Hindlimb muscle (tissue), 1 donor: ENCODE results near the gene LACTB. TPM values are rescaled to one million over a fixed set of nuclear protein-coding genes. Genes with fewer than 3 reads are reported as not detected.
"Not testable (repeated sequence)": the region's sequence is repeated elsewhere in the genome, so short reads cannot be mapped to it uniquely, and the experiment has no call there.

Experiments
- DNase-seq: peaks from one replicate; pipeline ENCODE4 v3.0.0-alpha.2; 2013
- polyA plus RNA-seq: library from polyadenylated mRNA; unstranded; fragments of 120-200 nt; gene quantifications from one replicate; pipeline ENCODE4 v1.2.1, GENCODE V29; 2013; ENCODE audit not compliant: insufficient read length

Gene LACTB
- polyA plus RNA-seq, 1 donor: 15.2 TPM

DNA sequence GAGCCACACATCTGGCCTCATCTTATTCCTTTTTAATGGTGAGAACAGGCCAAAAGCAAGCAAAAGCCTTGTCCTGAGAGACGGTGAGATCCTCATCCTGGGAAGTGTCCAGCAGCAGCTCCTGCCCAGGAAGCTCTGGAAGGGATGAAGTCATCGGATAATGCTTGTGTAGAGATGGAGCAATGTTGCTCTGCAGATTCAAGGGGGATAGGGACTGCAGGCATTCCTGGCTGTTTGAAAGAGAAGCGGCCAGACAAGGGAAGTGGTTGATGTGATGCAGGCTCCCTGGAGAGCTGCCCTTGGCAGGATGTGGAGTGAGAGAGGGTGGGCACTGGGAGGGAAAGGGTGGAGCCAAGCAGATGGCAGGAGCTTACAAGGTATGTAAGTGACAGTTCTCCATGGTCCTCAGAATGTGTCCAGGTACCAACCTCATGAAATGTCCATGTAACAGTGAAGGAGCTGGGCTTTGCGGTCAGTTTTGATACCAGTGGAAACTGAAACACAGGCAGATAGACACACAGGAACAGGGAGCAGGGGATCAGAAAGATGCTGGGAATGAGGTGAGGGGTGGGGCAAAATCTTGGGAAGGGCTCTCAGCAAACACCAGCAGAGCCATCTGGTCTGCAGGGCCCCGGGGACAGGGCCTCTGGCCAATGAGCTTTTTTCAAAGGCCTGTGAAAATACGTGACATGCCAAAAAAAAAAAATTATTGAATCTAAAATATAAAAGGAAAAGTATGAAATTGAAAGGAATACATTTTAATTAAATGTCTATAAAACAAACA lies 32.2 kb upstream of the LACTB start:
- DNase-seq: peak; percentile 82

GRCh38 chr15:63090472-63090871 lies 31.2 kb upstream of the LACTB start:
- no peak for DNase-seq

- DNase-seq: no peak
These were observed 30.8 kb upstream of the LACTB start for GRCh38 chr15:63090887-63091286.

DNA sequence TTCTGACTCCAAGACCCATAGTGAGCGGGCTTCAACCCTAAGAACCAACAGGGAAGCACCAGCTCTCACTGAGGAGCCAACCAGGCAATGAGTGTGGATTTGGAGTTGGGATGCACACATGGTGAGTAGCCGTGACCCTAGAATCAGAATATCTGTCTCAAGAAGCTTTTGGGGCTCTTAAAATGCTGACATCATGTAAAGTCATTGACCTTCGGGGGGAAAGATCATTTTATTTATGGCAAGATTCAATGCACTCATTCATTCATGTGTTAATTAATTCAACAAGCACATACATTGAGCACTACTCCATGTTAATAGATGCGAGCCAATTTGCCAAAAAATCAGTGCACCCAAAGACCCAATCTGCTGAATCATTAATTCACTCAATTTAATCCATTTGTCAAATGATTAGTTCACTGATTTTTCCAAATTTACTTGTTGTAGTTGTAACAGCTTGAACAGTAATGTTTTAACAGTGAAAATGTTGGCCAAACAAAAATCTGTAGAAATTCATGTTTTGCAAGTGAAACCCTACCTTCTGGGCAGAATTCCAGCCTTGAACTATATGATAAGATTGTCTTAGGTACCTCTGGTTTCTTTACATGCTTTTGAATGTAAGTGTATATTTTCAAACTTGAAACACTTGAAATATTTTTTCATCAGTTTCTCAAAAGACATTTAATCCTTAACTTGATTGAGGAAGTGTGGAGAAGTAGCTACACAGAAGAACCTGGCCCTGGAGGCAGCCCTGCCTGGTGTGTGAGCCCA lies 29.8 kb upstream of the LACTB start:
- no peak for DNase-seq

DNA sequence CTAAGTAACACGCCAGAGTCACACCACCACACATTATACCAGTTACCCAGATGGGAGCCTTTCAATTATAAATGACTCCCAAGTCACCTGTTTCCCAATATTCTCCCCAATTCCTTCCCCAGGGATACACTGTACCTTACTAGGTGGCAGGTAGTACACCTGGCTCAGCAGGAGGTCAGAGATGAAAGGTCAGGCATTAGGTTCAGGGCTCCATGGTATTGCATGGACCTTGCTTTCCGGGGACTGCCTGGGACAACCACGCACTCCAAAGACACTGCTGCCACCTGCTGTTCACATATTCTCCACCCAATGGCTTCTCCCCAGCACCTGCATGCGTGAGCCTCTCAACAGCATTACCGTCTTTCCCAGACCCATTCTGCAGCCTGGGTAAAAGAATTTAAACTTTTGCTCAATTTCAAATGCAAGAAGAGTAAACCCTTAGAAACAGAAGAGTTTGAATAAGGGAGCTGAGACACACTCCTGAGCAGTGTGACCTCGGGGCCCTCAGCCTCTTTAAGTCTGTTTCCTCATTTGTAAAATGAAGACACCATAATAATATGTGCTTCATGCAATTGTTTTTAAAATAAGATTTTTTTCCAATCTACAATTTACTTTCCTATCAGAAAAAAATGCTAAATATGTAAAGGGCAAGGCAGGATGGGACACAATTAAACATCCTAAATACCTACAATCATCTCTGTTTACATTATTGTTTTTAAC lies 28.0 kb upstream of the LACTB start:
- peak; percentile 79 for DNase-seq

GRCh38 chr15:63094495-63094931 lies 27.1 kb upstream of the LACTB start:
- no peak for DNase-seq

- no peak for DNase-seq
These were observed 25.5 kb upstream of the LACTB start for GRCh38 chr15:63096178-63096577.

DNA sequence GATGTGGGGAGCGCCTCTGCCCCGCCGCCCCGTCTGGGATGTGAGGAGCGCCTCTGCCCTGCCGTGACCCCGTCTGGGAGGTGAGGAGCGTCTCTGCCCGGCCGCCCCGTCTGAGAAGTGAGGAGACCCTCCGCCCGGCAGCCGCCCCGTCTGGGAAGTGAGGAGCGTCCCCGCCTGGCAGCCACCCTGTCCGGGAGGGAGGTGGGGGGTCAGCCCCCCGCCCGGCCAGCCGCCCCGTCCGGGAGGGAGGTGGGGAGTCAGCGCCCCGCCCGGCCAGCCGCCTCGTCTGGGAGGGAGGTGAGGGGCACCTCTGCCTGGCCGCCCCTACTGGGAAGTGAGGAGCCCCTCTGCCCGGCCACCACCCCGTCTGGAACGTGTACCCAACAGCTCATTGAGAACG lies 22.8 kb upstream of the LACTB start:
- not testable (repeated sequence) for DNase-seq

- not testable (repeated sequence) for DNase-seq
These were observed 22.1 kb upstream of the LACTB start for GRCh38 chr15:63099581-63099980.

- no peak for DNase-seq
These were observed 18.2 kb upstream of the LACTB start for GRCh38 chr15:63103416-63103815.

- DNase-seq: no peak
These were observed 16.9 kb upstream of the LACTB start for GRCh38 chr15:63104727-63105126.

DNA sequence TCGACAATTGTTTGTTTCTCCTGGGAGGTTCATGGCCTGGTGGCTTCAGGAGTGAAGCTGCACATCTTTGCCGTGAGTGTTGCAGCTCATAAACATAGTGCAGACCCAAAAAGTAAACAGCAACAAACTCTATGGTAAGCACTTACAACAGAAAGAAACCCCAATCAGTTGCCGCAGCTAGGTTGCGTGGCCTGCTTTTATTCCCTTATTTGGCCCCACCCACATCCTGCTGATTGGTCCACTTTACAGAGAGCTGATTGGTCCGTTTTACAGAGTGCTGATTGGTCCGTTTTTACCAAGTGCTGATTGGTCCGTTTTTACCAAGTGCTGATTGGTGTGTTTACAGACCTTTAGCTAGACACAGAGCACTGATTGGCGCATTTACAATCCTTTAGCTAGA lies 16.3 kb upstream of the LACTB start:
- DNase-seq: not testable (repeated sequence)

- DNase-seq: no peak
These were observed 13.6 kb upstream of the LACTB start for GRCh38 chr15:63107895-63108546.

DNA sequence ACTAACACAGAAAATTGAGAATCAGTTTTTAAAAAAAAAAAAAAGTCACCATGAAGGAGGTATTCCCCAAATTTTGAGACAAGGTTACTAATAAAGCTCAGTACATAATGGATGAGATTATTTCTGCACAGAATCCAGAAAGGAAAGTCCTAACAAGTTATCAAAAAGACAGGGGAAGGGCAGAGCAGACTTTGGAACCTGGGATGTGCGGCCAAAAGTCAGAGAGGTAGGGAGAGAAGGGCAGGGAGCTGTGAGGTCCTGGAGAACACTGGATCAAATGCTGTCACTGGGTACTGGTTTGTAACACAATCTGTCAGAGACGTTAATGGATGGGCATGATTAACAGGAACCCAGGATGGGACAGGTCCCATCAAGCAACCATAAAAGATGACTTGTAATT lies 12.2 kb upstream of the LACTB start:
- DNase-seq: no peak

DNA sequence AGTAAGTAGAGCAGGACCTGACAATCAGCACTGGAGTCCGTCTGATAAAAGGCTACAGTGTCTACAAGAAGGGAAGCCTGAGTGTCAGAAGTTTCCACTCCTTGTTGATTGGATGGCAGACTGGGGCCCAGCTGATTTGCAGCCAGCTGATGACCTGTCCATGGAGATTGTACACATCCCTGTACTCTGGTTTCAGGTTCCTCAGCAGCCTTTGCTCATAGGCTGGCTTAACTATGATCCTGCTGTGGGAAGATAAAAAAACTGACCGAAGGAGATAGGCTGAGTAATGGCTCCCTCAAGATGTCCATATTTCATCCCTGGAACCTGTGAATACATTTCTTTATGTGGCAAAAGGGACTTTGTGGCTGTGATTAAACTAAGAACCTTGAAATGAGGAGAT lies 11.7 kb upstream of the LACTB start:
- no peak for DNase-seq

DNA sequence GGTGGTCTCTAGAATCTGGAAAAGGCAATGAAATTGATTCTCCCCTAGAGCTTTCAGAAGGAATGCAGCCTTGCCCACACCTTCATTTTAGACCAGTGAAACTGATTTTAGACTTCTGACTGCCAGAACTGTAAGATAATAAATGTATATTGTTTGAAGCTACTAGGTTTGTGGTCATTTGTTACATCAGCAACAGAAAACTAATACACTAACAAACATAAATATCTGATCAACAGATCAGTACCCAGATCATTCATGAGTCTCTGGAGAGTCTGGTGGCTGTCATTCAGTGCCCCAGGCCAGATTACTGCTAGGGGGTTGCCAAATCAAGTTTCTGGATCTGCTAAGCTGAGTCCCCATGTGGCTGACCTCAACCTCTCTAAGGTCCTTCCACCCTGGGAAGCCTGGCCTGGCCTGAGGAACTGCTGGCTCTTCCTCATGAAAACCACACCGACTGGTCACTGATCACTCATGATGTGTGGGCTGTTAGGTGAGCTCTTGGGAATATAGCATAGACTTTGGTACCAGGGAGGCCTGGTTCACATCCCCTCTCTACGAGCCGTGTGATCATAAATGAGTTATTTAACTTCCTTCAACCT lies 11.1 kb upstream of the LACTB start:
- DNase-seq: no peak

DNA sequence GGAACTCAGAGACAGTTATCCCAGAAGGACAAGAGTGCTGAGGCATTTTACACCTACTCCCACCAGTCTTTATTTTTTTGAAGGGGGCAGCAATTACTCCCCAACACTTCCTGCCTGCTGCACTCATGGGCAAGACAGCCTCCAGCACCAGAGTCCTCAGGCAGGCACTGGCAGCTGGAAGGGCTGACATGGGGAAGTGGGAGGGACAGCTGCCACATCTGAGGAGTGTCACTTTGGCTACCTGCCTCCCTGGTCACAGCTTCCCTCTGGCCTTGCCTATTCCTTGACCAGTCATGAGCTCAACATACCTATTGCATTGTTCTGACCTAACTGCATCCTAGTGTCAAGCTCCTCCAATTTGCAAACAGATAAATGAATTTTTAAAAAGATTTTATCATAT lies 10.2 kb upstream of the LACTB start:
- no peak for DNase-seq

DNA sequence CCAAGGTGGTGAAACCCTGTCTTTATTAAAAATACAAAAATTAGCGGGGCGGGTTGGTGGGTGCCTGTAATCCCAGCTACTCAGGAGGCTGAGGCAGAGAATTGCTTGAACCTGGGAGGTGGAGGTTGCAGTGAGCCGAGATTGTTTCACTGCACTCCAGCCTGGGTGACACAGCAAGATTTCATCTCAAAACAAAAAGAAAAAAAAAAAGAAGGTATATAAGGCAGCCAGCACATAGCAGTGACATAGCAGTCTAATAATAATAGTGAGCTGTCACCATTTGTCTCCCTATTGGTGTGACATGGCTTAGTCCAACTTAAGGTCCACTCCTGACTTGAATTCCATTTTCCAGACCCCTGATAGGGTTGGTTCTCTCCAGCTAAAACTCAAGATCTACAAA lies 8.8 kb upstream of the LACTB start:
- DNase-seq: no peak

- DNase-seq: no peak
These were observed 7.2 kb upstream of the LACTB start for GRCh38 chr15:63114465-63114864.

- no peak for DNase-seq
These were observed 2.8 kb upstream of the LACTB start for GRCh38 chr15:63118854-63119253.

DNA sequence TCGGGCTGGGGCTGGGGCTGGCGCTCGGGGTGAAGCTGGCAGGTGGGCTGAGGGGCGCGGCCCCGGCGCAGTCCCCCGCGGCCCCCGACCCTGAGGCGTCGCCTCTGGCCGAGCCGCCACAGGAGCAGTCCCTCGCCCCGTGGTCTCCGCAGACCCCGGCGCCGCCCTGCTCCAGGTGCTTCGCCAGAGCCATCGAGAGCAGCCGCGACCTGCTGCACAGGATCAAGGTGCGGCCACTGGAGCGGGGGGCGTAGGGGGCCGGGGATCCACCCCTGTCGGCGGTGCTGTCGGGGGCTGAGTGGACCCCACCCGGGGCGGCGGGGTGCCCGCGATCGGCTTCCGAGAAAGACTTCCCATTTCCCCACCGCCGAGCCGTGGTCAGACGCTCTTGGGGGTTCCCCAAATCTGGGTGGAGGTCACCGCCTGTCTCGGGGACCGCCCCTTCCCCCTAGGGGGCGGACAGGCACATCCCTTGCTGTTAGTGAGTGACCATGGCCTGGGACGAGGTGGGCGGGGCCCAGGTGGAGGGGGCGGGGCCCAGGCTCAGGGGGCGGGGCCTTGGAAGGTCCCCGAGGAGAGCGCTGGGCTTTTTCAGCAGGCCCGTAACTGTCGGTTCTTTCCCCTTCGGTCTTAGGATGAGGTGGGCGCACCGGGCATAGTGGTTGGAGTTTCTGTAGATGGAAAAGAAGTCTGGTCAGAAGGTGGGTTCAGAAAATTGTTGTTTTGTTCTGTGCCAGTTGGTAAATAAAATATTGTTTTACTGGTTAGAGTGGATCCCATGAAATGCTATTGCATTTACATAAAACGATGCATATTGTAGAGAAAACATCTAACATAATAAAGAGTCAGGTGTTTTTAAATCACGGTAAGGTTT lies 578 bp downstream of the LACTB start:
- peak; percentile 36 for DNase-seq
